GM18511 (cell line): Measurements from ENCODE around the gene MYH2.
"Not testable (repeated sequence)": the region's sequence is repeated elsewhere in the genome, so short reads cannot be mapped to it uniquely, and the experiment has no call there.

Experiments
- ATAC-seq: cut with Tn5 transposase; IDR thresholded peaks from one replicate; pipeline ENCODE4 v1.9.1; 2021; ENCODE audit warnings: mild to moderate bottlenecking, moderate library complexity; ENCODE audit not compliant: unreplicated experiment

MYH2 gene

DNA sequence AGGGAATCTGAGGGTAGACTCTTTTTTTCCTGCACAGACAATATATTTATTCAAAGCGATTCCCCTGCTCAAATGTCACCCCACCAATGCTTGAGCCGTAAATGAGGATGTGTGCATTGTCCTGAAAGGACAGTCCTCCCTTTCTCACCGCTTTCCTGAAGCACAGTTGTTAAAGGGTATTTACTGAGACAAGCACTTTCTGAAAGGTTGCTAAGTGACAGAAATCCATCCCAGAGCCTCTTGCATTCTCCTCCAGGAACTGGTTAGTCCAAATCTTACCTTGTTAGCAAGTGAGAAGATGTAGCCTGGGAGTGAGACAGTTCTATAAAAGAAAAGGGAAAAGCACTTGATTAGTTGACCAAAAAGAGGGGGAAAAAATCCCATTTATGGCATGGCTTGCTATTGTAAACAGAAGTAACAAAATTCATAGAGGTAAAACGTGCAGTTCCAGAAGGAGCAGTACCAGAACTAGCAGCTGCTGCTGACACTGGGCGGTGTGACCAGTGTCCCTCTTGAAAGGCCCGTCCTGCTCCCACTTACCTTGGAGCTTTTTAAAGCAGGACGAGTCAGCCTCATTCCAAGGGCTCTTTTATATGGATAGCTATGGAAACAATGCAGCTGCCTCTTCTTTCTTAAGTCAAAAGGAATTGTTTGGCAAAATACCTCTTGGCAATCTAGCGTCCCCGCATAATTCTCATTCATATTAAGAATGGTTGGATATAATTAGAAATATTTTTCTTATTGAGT, at the start of gene MYH2:
MYH2 (minus strand) TSS at position 563 of the 747 bp plus-strand sequence. CDS start 1,738 bp downstream, outside the sequence.
- no peak for ATAC-seq

GRCh38 chr17:10598621-10599020, 49.2 kb upstream of the MYH2 start:
- ATAC-seq = no peak

- no peak for ATAC-seq
Measured at GRCh38 chr17:10589553-10590145, 40.2 kb upstream of the MYH2 start.

DNA sequence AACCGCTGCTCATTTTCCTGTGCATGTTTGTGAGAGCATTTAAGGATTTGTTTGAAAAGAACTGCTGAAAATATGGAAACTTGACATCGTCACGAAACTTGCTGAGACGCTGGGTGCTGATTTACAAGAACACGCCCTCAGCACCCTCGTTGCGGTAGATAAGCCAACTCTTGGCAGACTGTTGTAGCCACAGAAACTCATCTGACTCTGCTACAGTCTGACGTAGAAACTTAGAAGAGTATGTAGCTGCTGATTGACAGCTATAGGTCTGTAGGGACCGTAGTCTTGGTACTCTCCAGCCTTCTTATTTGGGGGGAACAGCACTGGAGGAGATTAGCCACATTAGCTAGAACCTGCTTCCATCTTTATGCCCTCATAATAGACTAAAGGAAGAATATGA, 36.1 kb upstream of the MYH2 start:
- ATAC-seq = no peak

- ATAC-seq = no peak
Measured at GRCh38 chr17:10583834-10584233, 34.4 kb upstream of the MYH2 start.

DNA sequence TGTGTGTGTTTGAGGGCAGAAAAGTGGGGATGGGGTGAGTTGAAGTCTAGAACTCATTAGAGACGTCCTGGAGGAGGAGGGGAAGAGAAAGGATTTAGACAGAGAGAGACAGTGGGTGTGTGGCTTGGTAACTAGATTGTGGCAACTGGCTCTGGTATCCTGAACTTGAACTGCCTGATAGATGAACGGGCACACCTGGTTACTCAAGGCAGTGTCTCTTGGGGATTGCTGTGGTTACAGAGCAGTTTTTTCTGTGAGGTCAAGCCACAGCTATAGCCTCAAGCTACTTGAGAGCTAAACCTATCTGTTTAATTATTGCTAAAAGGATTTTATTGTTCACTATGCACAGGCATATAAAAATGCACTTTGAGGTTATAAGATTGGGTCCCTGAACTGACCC, 29.8 kb upstream of the MYH2 start:
- ATAC-seq = peak; percentile 99

- no peak for ATAC-seq
Measured at GRCh38 chr17:10574324-10574723, 24.9 kb upstream of the MYH2 start.

DNA sequence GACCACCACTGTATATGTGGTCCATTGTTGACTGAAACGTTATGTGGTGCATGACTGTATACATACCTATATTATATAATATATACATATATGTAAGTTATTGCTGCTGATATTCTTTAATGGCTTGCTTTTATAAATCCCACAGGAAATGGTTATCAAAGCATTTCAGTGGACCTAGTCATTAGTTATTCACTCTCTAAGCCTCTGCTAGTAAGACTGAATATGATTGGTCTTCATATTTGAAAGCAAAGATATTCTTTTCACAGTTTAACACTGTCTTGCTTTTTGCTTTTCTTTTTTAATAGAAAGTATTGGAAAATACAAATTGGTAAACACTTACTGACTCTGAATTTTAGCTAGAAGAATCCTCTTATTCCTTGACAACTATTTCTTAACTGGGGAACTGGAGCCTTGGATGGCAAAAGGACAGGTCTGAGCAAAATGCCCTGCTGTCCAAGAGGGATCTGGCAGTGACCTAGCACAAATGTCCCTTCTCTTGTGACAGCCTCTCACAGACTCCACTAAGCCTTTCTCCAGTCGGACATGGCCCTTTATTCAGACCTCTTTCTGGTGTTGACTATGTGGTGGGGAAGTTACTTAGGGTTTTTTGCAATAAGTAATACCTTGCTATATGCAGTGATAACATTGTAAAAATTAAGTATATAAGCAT, 14.7 kb upstream of the MYH2 start:
- ATAC-seq = no peak

GRCh38 chr17:10558049-10558448, 8.6 kb upstream of the MYH2 start:
- ATAC-seq = no peak

DNA sequence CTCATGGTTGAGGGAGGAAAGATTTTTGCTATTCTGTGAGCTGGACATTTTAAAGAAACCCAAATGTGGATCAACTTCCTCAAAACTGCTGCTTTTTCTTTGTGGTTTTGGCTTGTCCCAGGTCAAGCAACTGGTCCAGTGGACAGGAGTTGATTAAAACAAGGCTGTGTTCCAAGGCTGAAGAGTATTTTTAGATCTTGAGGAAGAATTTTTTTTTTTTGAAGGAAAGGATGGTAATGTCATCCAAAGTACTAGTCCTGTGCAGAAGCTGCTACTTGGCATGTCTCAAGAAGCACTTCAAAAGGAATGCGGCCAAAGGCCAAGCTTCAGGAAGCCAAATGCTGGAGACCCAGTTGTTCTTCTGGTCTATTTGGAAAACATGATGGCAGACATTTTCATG, 8.0 kb upstream of the MYH2 start:
- ATAC-seq = no peak

DNA sequence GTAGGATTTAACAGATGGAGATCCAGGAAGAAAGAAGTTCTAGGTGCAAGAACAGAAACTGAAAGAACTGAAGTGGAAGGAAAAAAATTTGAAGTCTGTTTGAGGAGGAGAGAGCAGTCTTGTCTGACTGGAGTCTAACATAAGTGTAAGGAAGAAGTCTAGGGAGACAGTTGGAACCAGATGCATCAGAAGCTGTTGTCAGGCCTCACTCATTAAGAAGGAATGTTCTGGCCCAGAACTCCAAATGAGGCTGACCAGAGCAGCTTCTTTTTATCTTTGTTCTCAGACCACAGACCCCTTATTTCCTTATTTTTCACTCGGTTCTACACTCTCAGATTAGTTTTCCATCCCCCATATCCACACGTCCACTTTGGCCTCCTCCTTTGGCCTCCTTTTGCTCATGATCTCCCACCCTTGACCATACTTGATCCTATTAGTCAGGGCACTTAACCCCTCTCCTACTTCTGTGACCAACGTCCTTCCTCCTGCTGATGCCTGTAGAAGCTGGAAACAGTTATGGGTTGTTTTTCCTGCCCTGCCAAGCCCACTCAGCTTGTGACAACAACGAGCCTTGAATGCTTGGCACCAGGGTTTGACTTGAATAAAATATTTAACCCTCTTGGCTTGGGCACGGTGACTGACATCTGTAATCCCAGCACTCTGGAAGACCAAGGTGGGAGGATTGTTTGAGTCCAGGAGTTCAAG, 7.0 kb upstream of the MYH2 start:
- ATAC-seq = no peak

DNA sequence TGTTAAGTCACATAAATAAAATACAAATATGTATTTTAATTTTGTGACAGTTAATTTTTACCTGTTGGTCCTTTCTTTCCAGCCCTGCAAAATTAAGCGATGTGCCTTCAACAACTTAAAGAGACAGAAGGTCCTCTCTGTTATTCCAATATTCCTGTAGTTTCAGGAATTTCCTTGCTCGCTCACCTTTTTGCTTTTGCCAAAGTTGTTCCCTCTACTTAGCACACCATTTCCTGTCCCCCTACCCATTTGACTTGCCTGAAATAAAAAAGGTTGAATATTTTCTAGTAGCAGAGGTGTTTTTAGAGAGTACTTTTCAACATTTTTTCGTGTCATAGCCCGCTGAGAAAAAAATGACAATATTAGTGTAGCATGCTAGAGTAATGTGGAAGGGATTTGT, 556 bp upstream of the MYH2 start:
- no peak for ATAC-seq

DNA sequence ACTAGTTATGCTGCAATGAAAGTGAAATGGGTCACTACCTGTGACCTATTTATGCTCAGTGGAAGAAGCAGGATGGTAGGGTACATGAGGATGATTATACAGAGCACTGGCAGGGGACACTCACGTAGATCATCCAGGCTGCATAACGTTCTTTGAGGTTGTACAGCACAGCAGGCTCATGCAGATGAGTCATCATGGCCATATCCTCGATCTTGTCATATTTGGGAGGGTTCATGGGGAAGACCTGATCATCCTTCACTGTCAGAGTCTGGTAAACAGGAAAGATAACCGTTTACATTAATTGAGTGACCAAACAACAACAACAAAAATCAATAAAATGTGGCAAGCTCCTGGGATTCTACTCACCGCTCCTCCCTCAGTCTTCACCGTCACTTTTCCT, 2.1 kb downstream of the MYH2 start:
- ATAC-seq = no peak

GRCh38 chr17:10543486-10543885, 6.0 kb downstream of the MYH2 start:
- ATAC-seq = not testable (repeated sequence)

DNA sequence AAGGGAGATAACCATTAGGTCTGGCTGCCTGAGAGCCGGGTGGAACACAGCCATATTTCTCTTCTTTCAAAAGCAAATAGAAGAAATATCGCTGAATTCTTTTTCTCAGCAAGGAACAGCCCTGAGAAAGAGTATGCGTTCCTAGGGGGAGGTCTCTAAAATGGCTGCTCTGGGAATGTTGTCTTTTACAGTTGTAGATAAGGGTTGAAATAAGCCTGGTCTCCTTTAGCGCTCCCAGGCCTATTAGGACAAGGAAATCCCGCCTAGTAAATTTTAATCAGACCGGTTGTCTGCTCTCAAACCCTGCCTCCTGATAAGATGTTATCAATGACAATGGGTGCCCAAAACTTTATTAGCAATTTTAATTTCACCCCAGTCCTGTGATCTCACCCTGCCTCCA, 8.3 kb downstream of the MYH2 start:
- ATAC-seq = not testable (repeated sequence)

GRCh38 chr17:10532026-10532425, 17.4 kb downstream of the MYH2 start:
- ATAC-seq = no peak

DNA sequence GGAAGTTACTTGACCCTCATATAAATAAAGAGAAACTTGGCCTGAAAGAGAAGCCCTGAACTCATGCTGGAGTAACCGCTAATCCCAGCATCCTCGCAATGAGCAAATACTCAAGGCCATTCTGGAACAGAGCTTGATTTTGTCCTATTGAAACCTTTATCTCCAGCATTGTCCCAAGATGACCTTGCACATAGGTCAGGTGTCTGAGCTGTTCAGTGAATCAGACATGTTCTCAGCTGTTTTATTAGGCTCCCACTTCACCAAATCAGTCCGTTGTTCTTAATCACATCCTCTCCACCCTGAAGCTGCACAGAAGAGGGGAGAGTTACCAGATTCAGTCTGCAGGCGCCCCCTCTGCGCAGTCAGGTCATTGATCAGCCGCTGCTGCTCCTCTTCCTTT, 22.0 kb downstream of the MYH2 start:
- ATAC-seq = no peak

DNA sequence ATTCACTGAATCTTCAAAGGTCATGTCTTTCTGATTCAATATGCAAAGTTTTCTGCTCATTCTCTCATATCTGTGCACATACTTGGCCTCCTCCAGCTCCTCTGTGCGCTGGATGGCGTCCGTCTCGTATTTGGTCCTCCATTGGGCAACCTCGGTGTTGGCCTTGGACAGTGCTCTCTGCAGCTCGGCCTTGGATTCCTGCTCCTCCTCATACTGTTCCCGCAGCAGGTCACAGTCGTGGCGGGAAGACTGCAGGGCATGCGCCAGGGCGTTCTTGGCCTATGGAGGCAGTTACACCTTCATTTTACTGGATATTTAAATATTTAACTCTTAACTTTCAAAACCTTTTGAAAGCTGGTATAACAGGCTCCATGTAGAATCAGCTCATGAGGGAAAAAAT, 22.9 kb downstream of the MYH2 start:
- no peak for ATAC-seq

DNA sequence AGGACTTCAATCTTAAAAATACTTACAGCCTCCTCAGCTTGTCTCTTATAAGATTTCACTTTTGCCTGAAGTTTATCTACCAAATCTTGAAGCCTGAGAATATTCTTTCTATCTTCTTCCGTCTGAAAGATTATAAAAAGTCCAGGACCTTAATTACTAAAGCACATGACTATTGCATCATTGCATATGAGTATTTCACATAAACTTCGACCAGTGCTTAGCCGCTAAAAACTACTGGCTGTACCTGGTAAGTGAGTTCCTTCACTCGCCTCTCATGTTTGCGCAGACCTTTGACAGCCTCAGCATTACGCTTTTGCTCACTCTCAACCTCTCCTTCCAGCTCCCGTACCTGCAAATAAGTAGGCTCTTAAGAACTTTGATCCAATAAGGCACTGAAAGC, 26.4 kb downstream of the MYH2 start:
- no peak for ATAC-seq

- ATAC-seq = no peak
Measured at GRCh38 chr17:10521949-10522348, 27.5 kb downstream of the MYH2 start.

DNA sequence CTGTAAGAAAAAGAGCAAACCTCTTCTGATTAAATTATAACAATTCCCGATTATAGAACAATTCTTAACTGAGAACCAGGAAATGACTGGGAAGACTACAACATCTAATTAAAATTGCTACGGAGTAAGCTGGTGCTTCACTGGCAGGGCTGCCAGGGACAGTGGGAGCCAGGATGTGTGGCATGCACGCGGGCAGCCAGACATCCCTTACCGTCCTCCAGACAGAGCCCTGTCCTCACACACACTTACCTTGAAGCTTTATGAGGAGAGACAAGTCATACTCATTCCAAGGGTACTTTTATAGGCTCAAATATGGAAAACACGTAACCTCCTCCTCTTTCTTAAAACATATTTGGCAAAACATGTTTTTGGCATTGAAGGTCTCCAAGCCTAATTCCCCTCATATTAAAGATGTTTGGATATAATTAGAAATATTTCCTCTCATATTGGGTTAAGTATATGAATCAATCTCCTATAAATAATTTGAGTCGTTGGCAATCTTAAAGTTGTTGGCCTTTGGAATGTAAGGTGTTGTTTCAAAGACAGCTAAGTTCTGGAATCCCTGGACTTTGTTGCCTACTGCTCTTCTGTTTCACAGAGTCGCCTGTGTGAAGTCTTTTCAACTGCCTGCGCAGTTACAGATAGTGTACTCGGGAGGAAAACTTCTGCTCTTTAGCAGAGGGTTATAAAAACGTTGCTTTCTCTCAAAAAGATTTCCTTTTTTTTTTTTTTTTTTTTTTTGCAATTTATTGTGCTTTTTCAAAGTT, 31.0 kb downstream of the MYH2 start, which contains the start of gene MYH1:
MYH1 (minus strand) TSS at position 272 of the 767 bp plus-strand sequence. CDS start 1,900 bp downstream, outside the sequence.
- ATAC-seq = no peak
